Neural progenitor cell (in vitro differentiated cells): Measurements from ENCODE around the gene PSMB3. TPM values are rescaled to one million over a fixed set of nuclear protein-coding genes. Genes with fewer than 3 reads are reported as not detected.

Source experiments
- DNase-seq: peaks from one replicate; pipeline ENCODE4 v3.0.0-alpha.2; 2016; ENCODE audit warnings: low spot score
- H2AFZ ChIP-seq: fragments of 200-600 bp; sonication (generic); replicated peaks from 2 replicates; pipeline ENCODE4 v1.6.1; 2016; ENCODE audit warnings: antibody characterized with exemption
- H3F3A ChIP-seq: fragments of 200-600 bp; sonication (generic); 2 replicates; pipeline ENCODE4 v1.6.1; 2016; ENCODE audit warnings: antibody characterized with exemption, low read depth
- H3K27ac ChIP-seq: fragments of 200-600 bp; sonication (generic); 2 replicates; pipeline ENCODE4 v1.5.1; 2016; ENCODE audit warnings: mild to moderate bottlenecking
- H3K27me3 ChIP-seq: fragments of 200-600 bp; sonication (generic); 2 replicates; pipeline ENCODE4 v1.6.1; 2016; ENCODE audit warnings: mild to moderate bottlenecking, moderate library complexity
- H3K36me3 ChIP-seq: fragments of 200-600 bp; sonication (generic); 2 replicates; pipeline ENCODE4 v1.5.1; 2016
- H3K4me1 ChIP-seq: fragments of 200-600 bp; sonication (generic); 2 replicates; pipeline ENCODE4 v1.6.1; 2016; ENCODE audit warnings: mixed run types
- H3K4me2 ChIP-seq: fragments of 200-600 bp; sonication (generic); 2 replicates; pipeline ENCODE4 v1.6.1; 2016
- H3K4me3 ChIP-seq: fragments of 200-600 bp; sonication (generic); 2 replicates; pipeline ENCODE4 v1.5.1; 2016
- H3K79me2 ChIP-seq: fragments of 200-600 bp; sonication (generic); 2 replicates; pipeline ENCODE4 v1.6.1; 2016; ENCODE audit warnings: low read depth
- H3K9ac ChIP-seq: fragments of 200-600 bp; sonication (generic); 2 replicates; pipeline ENCODE4 v1.6.1; 2016
- H3K9me3 ChIP-seq: fragments of 200-600 bp; sonication (generic); 2 replicates; pipeline ENCODE4 v1.5.1; 2016; ENCODE audit warnings: low read depth
- H4K20me1 ChIP-seq: fragments of 200-600 bp; sonication (generic); 2 replicates; pipeline ENCODE4 v1.6.1; 2016; ENCODE audit warnings: low read depth
- H3K27ac Mint-ChIP-seq: 3 replicates; pipeline ENCODE4 v1.8.0; 2021; ENCODE audit warnings: mixed read lengths
- H3K27me3 Mint-ChIP-seq: 2 replicates; pipeline ENCODE4 v1.8.0; 2022; ENCODE audit warnings: low read depth, mild to moderate bottlenecking, inconsistent platforms, moderate library complexity, mixed read lengths; ENCODE audit not compliant: insufficient read depth
- H3K36me3 Mint-ChIP-seq: 3 replicates; pipeline ENCODE4 v1.8.0; 2021; ENCODE audit warnings: mixed read lengths
- H3K4me1 Mint-ChIP-seq: 3 replicates; pipeline ENCODE4 v1.8.0; 2021; ENCODE audit warnings: mixed read lengths
- H3K4me3 Mint-ChIP-seq: 3 replicates; pipeline ENCODE4 v1.8.0; 2021; ENCODE audit warnings: mild to moderate bottlenecking, moderate library complexity, mixed read lengths
- H3K9me3 Mint-ChIP-seq: 3 replicates; pipeline ENCODE4 v1.8.0; 2020; ENCODE audit warnings: mixed read lengths
- CTCF ChIP-seq: fragments of 200-600 bp; sonication (generic); IDR thresholded peaks from 2 replicates; pipeline ENCODE4 v1.5.1; 2017; ENCODE audit warnings: antibody characterized with exemption, mild to moderate bottlenecking
- EZH2 ChIP-seq: fragments of 200-600 bp; sonication (generic); IDR thresholded peaks from 2 replicates; pipeline ENCODE4 v1.6.1; 2017; ENCODE audit warnings: antibody characterized with exemption, mild to moderate bottlenecking, moderate library complexity
- EZH2phosphoT487 ChIP-seq: fragments of 200-600 bp; sonication (generic); IDR thresholded peaks from 2 replicates; pipeline ENCODE4 v1.6.1; 2017; ENCODE audit warnings: antibody characterized with exemption
- total RNA-seq: library from RNA; depleted of rRNA; stranded (reverse); fragments of >200 nt; gene quantifications from 2 replicates; pipeline ENCODE4 v1.2.3, GENCODE V29; 2015; ENCODE audit warnings: low replicate concordance

PSMB3 gene
- total RNA-seq, 1 donor from 2014 or later: 127 TPM

GRCh38 chr17:38748149-38748891, 4.2 kb upstream of the PSMB3 start, which contains the start of gene PCGF2:
PCGF2 (minus strand) TSS chr17:38748336; CDS start chr17:38740402, 7,934 bp downstream.
- DNase-seq: peak; percentile 97
- Mint-ChIP-seq H3K9me3 (peaks cover 3% of the 10 kb centered on the region), H3K27ac (peak within 1 kb of the TSS; percentile 86), H3K4me3 (peak within 1 kb of the TSS; percentile 99), H3K27me3 (peaks cover 26% of the 10 kb centered on the region), H3K4me1 (peaks cover 54% of the 10 kb centered on the region), H3K36me3 (peaks cover 10% of the 10 kb centered on the region)
- Histone ChIP-seq H3K9ac (peak within 1 kb of the TSS; percentile 74), H3K79me2 (peaks cover 75% of the 10 kb centered on the region), H3K4me1 (peaks cover 27% of the 10 kb centered on the region), H3K9me3 (no peaks in the 10 kb centered on the region), H3K4me2 (peak within 1 kb of the TSS; percentile 99), H4K20me1 (peaks cover 45% of the 10 kb centered on the region), H3K36me3 (no peaks in the 10 kb centered on the region), H3K27me3 (no peaks in the 10 kb centered on the region), H3K4me3 (peak within 1 kb of the TSS; percentile 92), H2AFZ (peak within 1 kb of the TSS; percentile 63), H3F3A (peaks cover 39% of the 10 kb centered on the region), H3K27ac (peak within 1 kb of the TSS; percentile 51)
- TF ChIP-seq EZH2phosphoT487 (no peak), EZH2 (no peak), CTCF (no peak)

- H2AFZ ChIP-seq: peak overlapping the region; percentile 40
Measured at GRCh38 chr17:38748892-38749222, 3.7 kb upstream of the PSMB3 start.

GRCh38 chr17:38749223-38750043, 3.1 kb upstream of the PSMB3 start:
- peaks cover 20% of the 10 kb centered on the region for H3K4me1 ChIP-seq

More at GRCh38 chr17:38748892-38749222, 3.7 kb upstream of the PSMB3 start:
- TF ChIP-seq EZH2 (no peak), EZH2phosphoT487 (no peak), CTCF (no peak)
- no peak overlapping the region for H3K27ac ChIP-seq
- H3F3A ChIP-seq: peaks cover 39% of the 10 kb centered on the region
- no peak overlapping the region for H3K27ac Mint-ChIP-seq
- no peaks in the 10 kb centered on the region for H3K9me3 ChIP-seq
- peaks cover 26% of the 10 kb centered on the region for H3K27me3 Mint-ChIP-seq
- no peaks in the 10 kb centered on the region for H3K36me3 ChIP-seq
- peaks cover 3% of the 10 kb centered on the region for H3K9me3 Mint-ChIP-seq
- peaks cover 75% of the 10 kb centered on the region for H3K79me2 ChIP-seq
- H4K20me1 ChIP-seq: peaks cover 41% of the 10 kb centered on the region
- peak overlapping the region; percentile 99 for H3K4me2 ChIP-seq
- H3K4me1 ChIP-seq: peaks cover 25% of the 10 kb centered on the region
- peaks cover 13% of the 10 kb centered on the region for H3K36me3 Mint-ChIP-seq
- peak overlapping the region; percentile 99 for H3K4me3 Mint-ChIP-seq
- H3K27me3 ChIP-seq: no peaks in the 10 kb centered on the region
- no peak for DNase-seq
- H3K4me3 ChIP-seq: peak overlapping the region; percentile 92
- H3K4me1 Mint-ChIP-seq: peaks cover 52% of the 10 kb centered on the region
- peak overlapping the region; percentile 61 for H3K9ac ChIP-seq

More at GRCh38 chr17:38749223-38750043, 3.1 kb upstream of the PSMB3 start:
- H3K9me3 Mint-ChIP-seq: peaks cover 3% of the 10 kb centered on the region
- Histone ChIP-seq H3K9ac (peak overlapping the region; percentile 61), H3K27me3 (no peaks in the 10 kb centered on the region), H3K79me2 (peaks cover 75% of the 10 kb centered on the region), H3K4me2 (peak overlapping the region; percentile 99), H3K9me3 (no peaks in the 10 kb centered on the region), H2AFZ (peak overlapping the region; percentile 20), H4K20me1 (peaks cover 35% of the 10 kb centered on the region), H3K27ac (peak overlapping the region; percentile 51), H3K4me3 (peak overlapping the region; percentile 92), H3K36me3 (no peaks in the 10 kb centered on the region), H3F3A (peaks cover 42% of the 10 kb centered on the region)
- H3K36me3 Mint-ChIP-seq: peaks cover 11% of the 10 kb centered on the region
- peak; percentile 90 for DNase-seq
- no peak for TF ChIP-seq EZH2
- TF ChIP-seq EZH2phosphoT487: no peak
- no peak for TF ChIP-seq CTCF
- H3K4me1 Mint-ChIP-seq: peaks cover 48% of the 10 kb centered on the region
- peaks cover 23% of the 10 kb centered on the region for H3K27me3 Mint-ChIP-seq
- H3K27ac Mint-ChIP-seq: no peak overlapping the region
- H3K4me3 Mint-ChIP-seq: peak overlapping the region; percentile 99
